CD4-positive, alpha-beta T cell treated with Interleukin-17A for 1 hour (primary cell): ENCODE data around the gene GAGE10.

Source experiments
- DNase-seq: peaks from one replicate; pipeline ENCODE4 v3.0.0-alpha.2; 2020

GAGE10 gene, protein sequence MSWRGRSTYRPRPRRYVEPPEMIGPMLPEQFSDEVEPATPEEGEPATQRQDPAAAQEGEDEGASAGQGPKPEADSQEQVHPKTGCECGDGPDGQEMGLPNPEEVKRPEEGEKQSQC

DNA sequence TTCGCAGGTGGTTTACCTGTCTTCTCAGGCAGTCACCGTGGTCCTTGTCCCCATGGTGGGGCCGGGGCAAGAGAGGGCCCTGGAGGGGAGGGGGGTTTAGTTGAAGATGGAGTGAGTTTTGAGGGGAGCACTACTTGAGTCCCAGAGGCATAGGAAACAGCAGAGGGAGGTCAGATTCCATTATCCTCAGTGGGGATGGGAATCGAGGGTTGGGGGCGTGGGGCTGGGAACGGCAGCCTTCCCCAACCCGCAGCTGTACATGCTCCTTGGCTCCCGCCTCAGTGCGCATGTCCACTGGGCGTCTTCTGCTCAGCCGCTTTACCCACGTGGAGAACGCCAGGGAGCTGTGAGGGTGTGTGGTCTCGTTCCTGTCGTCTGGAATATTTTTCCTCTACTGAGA is at the start of gene GAGE10:
GAGE10 (plus strand) TSS at position 301 of the 400 bp plus-strand sequence. CDS start 1,214 bp downstream, outside the sequence.
- no peak for DNase-seq

DNA sequence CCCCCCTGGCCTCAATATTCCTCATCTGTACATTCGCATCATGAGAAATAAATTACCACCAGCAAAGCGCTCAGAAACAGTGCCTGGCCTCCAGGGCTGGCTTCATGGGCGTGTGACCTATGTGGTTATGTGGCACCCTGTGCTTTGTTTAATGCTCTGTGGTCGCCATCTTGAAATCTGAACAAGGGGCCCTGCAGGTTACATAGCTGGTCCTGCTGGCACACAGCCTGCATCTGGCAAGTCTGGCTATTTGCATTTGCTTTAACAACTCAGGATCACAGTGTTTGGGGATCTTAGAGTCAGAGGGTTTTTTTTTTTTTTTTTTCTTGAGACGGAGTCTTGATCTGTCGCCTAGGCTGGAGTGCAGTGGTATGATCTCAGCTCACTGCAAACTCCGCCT is 48.8 kb upstream of the GAGE10 start:
- no peak for DNase-seq

DNA sequence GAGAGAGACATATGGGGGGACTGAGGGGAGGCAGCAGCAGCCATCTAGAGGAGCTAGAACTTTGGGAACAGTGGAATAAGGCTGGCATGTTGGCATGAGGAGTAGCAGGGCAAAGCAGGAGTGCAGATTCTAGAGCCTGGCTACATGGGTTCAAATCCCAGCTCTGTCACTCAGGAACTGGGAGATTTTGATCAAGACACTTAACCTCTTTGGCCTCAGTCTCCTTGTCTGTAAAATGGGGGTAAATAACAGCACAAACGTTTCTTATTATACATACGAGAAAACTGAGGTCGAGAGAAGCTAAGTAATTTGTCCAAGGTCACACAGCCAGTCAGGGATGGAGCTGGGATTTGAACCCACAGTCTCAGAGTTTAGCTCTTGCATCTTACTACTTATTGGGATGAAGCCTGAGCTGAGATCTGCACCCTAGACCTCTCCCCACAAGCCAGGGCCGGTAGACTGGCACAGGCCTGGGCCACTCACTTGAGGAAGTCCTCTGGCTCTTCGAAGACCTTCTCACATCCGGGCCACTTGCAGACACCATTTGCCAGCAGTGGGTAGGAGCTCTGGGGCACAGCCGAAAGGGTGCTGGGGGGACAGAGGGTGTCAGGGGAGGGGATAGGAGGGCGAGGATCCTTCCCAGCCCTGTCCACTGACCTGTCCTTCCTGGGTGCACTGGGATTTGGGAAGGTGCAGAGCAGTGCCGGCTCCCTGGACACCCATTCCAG is 47.0 kb upstream of the GAGE10 start:
- no peak for DNase-seq

DNA sequence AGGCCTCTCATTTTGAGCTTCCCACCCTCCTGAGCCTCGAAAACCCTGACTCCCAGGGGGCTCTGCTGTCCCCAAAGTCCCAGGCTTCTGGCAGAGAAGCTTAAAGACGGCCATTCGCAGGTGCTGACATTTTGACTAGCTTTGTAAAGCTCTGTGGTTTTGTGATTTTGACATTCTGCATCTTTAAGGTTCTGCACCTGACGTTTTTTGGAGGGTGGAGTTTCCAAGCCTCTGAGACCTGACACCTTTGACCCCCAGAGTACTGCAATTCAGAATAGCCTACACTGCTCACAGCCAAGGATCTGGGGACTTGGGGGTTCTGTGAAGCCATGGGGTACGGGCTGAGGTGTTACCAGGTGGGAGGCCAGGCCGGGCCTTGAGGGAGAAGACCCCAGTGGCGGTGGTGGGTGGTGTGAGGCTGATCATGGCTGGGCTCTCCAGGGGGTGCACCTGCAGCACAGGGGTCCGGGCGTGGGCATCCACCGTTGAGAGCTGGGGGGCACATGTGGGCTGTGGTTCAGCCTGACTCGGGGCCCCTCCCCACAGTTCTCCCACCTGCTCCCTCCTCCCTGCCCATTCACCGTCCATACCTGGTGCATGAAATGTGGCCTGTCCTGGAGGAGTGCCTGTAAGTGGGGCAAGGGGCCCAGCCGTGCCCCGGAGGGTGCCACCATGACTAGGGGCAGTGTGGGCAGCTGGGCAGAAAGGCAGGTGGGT is 46.2 kb upstream of the GAGE10 start:
- no peak for DNase-seq

DNA sequence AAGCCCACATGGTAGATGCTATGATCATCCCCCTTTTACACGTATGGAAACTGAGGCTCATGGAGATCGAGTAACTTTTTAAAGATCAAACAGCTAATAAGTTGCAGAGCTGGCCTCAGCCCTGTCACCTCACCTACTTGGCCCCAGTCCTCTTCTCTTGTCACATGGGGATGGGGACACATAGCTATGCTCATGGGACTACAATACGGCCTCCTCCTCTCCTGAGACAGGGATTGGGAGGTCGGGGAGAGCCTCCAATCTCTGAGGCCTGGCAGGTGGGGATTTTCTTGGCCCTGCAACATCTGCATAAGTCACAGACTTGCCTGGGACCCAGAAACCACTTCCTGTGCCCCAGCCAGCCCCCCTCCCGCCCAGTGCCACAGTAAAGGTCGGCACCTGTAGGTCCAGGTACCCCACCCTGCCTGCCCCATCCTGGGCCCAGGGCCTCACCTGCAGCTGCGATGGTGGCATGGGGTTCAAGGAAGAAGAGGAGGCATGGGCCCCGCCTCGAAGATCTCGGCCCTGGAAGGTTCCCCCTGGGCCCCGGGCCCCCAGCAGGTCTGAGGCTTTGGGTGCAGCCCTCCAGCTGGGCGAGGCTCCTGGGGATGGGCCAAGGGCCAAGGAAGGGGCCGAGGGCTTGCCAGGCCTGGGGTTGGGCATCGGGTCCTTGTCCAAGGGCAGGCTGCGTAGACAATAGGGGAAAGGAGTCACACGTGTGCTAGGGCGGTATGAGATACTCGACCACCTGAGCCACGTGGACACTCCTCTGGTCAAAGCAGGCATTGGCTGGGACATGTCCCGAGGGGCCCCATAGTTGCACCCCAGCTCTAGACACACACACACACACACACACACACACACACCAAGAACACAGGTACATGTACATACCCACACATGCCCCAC is 45.3 kb upstream of the GAGE10 start:
- DNase-seq: peak; percentile 34

DNA sequence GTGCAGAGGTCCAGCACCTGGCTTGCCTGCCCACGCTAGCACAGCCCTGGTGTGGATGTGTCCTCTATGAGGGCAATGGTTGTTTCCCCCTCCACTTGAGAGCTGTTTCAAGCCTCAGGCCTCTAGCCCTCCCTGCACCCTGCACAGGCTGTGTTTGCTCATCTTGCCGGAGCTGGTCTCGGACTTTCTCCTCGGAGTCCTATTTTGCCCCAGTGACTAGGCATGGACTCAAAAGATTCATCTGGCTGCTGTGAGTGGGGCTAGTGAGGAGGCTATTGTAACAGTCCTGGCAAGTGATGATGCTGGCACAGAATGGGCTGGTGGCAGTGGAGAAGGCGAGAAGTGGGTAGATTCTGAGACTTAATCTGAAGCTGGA is 44.7 kb upstream of the GAGE10 start:
- no peak for DNase-seq

DNA sequence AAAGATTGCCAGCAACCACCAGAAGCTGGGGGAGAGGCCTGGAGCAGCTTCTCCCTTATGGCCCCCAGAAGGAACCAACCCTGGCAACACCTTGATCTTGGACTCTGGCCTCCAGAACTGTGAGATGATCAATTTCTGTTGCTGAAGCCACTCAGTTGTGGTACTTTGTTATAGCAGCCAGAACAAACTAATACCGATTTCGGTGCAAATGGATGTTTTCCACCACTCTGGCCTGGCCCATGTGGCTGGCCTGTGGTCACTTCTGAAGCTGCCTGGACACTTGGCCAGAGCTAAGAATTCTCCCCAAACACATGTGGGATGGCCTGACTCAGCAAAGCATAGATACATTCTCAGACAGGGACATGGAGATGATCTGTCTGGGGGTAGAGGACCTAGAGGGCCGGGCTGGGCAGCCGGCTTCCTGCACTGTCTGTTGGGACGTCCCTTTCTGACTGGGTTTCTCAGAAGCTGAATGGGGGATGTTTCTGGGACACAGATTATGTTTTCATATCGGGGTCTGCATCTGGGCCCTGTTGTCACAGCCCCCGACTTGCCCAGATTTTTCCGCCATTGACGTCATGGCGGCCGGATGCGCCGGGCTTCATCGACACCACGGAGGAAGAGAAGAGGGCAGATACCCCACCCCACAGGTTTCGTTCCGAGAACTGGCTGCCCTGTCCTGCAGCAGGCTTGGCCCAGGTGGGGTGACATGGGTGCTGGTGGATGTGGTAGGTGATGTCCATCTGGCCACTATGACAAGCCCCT is 43.0 kb upstream of the GAGE10 start:
- no peak for DNase-seq

DNA sequence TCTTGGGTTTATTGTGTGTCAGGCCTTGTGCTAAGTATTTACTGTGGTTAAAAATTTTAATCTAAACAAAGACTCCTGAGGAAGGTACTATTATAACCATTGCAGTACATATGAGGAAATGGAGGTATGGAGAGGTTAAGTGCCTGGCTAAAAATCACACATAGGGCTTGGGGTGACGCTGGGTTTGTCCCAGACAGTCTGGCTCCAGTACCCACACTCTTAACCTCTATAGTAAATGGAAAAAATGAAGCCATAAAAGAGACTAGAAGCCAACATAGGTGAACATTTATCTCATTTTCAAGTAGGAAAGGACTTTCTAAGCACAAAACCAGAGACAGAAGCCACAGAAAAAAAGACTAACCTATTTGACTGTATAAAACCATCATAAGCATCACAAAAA is 40.8 kb upstream of the GAGE10 start:
- DNase-seq: no peak

DNA sequence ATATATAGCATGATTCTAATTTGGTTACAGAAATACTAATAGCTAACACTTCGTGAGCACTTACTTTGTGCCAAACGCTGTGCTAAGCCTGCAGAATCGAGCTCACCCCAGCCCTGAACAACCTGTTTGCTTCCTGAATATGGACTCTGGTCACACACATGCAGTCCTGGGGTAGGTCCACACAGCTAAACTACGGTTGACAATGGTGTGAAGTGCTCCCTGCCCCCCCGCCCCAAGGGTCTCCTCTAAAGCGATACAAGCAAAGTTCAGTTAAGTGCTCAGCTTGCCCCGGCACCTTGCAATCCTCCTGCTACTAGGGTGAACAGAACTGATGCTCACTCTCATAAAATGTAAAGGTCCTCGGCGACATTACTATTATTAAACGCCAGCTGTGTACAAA is 39.8 kb upstream of the GAGE10 start:
- DNase-seq: no peak

DNA sequence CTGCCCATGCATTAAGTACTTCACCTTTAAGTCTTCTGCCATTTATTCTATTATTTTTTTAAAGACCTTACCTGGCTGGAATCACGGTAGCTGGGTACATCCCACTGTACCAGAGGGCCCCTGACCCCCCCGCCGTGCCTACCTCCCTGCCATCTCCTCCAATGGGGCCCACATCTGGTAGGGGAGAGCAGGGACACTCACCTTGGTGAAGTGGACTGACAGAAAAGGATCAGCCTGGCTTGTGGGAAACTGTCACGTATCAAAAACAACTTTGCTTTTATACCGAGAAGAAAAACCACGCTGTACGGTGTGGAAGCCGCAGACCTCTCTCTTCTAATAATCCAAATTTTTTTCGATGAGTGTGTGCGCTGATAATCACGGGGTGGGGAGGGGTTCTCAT is 39.0 kb upstream of the GAGE10 start, which contains the start of gene FOXP3:
FOXP3 (minus strand) TSS at position 251 of the 400 bp plus-strand sequence. CDS start 6,205 bp downstream, outside the sequence.
- DNase-seq: peak; percentile 17

DNA sequence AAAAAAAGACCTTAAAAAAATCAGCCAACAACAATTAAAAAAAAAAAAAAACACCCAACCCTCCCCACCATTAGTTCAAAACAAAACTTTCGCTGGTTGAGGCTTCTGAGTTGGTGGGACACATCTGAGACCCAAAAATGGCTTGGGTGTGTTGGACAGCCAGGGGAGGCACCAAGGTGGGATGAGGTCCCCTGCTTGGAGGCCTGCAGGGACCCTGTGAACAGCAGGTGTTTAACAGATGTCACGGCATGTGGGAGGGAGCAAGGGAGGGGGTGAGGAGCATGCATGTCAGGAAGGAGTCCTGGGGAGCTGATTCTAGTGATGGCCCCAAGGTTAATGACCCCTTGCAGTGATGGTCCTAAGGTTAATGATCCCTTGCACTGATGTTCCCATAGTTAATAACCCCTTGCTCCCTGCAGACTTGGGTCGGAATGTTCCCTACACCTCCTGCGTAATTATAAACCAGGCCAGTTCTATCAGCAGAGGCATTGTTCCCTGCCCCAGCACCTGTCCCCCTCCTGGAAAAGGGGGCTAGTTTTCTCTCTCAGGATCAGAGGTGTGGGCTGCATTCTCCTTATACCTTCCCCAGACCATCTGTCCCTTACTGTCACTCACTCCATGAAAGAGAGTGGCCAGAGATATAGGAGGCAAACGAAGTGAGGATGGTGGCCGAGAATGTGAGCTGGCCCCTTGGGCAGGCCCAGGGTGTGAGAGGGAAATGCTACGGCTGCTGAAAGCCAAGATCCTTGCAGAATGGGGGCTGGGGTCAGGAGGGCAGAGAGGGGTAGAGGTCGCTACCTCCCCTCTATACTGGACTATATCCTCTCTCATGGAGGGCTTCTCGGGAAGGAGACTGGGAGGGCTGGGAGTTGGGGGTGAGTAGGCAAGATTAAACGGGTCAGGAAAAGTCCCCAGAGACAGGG is 36.7 kb upstream of the GAGE10 start:
- DNase-seq: no peak

DNA sequence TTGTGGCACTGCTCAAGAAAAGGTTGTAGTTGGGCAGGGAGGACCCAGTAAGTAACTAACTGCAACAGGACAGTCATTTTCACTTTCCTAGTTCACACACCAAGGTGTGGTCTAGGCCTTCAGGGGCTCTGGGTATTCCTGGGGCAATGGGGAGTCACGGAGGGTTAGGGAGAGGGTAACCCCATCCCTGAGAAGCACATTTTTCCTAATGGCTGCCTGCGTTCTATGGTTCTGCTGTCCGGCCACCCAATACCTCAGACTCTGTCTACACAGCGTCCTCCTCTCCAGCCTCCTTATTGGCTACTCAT is 34.8 kb upstream of the GAGE10 start:
- no peak for DNase-seq

DNA sequence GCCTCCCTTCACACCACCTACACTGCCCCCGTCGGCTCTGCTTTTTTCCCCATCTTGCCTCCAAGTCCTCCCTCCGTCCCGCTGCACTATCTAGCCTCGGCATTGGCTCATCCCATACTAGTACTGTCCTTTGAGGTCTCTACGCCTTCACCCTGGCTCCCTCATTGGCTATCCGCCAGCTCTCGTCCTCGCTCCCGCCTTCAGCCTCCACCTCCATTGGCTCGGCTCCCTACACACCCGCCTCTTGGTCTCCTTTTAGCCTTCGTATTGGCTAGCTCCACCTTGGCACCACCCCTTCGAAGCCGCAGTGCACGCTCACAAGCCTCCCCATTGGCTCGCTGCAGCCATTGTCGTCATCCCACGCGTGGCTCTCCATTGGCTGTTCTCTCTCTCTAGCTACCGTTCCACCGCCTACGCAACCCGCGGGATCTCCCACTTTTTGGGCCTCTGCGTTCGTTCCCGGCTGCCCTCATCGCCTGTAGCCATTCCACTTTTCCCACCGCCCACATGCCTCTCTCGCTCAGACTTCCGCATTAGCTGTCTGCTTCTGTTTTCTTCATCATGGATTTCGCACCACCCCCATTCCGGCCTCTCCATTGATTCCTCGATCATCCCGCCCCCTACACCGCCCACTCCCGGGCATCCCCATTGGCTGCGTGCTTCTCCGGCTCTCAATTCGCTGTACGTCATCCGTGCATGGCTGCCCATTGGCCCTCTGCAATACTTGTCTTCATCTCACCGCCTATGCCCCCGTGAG is 34.3 kb upstream of the GAGE10 start:
- peak; percentile 98 for DNase-seq

DNA sequence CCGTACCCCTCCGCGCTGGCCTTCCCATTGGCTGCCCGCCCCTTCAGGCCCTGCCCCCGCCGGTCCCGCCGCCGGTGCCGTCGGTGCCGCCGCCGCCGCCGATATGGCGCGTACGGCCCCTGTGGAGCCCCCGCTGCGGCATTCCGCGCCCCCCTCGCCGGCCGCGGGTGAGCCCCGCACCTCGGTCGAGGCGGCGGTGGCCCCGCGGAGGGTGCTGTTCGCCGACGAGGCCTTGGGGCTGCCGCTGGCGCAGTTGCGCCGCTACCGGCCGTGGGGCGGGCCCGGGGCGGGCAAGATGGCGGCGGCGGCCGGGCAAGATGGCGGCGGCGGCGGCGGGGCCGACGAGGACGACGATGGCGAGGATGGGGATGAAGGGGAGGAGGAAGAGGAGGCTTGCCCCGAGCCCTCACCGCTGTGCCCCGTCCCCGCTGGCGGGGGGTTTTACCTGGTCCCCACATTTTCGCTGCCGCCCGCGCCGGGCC is 33.6 kb upstream of the GAGE10 start, which contains the start of gene PPP1R3F:
PPP1R3F (plus strand) TSS at position 27 of the 482 bp plus-strand sequence; CDS start at position 104, 77 bp downstream.
- no peak for DNase-seq

DNA sequence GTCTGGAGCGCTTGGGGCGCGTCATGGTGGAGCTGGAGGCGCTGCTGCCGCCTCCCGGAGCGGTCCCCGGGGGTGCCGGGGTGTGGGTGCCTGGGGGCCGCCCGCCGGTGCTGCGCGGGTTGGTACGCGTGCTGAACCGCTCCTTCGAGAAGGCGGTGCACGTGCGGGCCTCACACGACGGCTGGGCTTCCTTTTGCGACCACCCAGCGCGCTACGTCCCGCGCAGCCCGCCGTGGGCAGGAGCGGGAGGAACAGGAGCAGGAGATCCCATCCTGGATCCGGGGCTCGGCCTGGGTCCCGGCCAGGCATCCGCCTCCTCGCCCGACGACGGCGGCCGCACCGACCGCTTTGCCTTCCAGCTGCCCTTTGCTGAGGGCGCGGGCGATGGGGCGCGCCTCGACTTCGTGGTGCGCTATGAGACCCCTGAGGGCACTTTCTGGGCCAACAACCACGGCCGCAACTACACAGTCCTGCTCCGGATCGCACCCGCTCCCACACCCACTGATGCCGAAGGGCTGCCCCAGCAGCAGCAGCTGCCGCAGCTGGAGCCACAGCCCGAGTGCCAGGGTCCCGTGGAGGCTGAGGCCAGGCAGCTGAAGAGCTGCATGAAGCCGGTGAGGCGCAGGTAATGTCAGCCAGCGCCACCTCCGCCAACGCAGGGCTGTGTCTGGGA is 33.1 kb upstream of the GAGE10 start:
- DNase-seq: no peak

DNA sequence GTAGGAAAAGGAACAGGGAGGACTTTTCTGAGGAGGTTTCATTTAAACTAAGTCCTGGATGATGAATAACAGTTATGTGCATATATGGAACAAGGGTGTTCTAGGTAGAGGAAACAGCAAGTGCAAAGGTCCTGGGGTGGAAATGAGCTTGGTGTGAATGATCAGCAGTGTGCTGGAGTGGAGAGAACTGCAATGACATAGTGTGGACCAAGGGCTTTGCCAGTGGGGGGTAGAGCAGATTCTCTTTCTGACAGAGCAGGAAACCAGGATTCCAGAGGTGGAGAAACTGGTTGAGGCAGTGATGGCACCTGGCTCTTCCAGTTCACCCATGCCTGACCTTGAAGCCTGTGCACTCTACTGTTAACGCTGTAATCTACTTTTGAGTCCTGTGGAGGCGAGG is 32.1 kb upstream of the GAGE10 start:
- no peak for DNase-seq

DNA sequence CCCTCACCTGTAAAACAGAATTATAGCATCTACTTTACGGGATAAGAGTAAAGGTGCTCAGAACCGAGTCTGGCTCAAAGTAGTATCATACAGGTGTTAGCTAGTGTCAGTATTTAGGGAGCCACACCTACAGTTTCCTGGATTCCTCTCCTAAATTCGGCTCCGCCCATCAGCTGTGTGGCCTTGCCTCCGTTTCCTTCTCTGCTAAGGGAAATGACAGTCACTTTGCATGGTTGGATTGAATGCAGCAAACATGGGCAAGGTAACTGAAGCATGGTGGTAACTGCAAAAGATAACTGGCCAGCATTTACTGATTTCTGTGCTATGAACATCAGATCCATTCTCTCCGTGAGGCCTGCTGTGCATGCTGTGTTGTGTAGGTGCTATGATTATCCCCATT is 31.0 kb upstream of the GAGE10 start:
- peak; percentile 47 for DNase-seq

DNA sequence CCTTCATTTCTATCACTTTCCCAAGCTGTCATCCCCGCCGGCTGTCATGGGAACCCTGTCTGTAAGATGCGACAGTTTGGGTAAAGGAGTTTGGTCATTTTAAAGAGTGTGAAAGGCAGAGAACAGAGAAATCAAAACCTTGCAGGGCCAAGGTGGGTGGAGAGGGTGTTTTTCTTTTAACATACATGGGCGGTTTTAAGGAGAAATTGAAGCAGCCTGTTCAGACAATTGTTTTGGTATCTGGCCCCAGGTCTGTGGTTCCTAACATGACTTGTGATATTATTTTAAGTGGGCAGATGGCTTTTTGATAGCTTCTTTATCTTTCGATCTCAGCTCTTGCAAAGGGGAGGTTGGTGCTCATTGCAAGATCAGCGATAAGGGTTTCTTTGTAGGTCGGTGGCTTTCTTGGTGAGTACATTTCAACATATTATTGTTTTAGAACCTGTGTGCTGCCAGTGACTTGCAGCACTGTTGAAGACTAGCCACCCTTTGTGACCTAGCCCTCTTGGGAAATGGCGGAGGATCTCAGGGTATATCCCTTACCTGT is 30.2 kb upstream of the GAGE10 start:
- peak; percentile 78 for DNase-seq

DNA sequence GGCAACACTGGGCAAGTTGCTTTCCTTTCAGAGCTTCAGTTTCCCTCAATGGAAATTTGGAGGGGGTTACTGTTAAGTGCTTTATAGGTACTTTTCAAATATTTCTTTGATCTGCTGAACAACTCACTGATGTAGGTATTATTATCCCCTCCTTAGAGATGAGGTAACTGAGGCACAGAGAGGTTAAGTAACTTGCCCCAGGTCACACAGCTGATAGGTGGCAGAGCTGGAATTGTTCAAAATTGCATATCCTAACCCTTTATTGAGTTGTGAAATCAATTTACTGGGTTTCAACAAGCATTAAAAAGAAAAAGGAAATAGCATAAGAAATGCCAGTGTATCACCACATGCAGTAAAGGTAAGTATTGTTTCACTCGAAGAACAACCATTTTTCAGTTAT is 27.2 kb upstream of the GAGE10 start:
- DNase-seq: no peak
